HG02642 (cell line): ENCODE data around the gene ZCCHC14.

Experiments
- ATAC-seq: cut with Tn5 transposase; IDR thresholded peaks from one replicate; pipeline ENCODE4 v1.9.1; 2021; ENCODE audit warnings: mild to moderate bottlenecking; ENCODE audit not compliant: unreplicated experiment, poor library complexity

The ZCCHC14 gene

GRCh38 chr16:87492721-87493607, at the start of gene ZCCHC14:
Gene ZCCHC14, minus strand, starts transcription at chr16:87493024. Its CDS starts 786 bp downstream, at chr16:87492238.
- ATAC-seq: peak; percentile 91

- no peak for ATAC-seq
These were observed 49.0 kb upstream of the ZCCHC14 start for GRCh38 chr16:87541872-87542234.

DNA sequence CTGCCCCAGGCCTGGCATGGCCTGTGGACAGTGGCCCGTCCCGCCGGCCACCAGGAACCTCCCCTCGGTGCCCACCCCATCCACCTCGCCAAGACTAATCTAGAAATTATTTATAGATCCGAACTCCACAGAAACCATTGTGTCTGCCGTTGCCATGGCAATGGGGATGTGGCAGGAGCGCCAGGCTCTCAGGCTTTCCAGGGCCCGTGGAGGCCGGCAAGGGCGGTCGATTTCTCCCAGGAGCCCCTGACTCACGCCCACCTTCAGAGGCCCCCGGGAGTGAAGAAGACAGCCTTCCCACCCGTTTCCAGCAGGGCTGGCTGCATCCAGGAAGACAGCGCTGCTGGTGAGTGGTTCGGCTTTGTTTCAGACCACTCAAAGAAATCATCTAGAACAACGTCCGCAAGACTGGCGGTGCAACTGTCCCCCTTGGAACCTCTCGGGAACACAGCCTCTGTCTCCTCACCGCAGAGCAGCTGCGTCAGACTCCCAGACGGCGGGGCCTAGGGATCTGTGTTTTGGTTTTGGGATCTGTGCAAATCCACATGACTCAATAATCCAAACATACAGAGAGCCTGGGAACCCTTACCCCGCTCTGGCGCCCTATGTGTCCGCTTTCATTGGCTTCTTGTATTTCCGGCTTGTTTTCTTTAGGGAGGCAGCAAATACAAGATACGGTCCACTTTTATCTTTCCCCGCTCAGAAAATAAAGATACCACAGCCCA, 48.5 kb upstream of the ZCCHC14 start:
- no peak for ATAC-seq

DNA sequence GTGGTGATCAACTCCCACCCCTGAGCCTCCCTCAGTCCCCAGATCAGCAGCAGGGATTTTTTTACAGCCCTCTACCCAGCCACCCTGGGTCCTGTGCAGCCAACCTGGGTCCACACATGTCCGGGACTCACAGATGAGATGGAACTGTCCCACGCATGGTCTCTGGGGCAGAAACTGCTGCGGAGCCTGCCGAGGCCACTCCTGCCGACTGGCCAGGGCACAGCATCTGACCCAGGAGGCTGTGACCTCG, 48.0 kb upstream of the ZCCHC14 start:
- no peak for ATAC-seq

GRCh38 chr16:87540072-87540896, 47.5 kb upstream of the ZCCHC14 start:
- no peak for ATAC-seq

GRCh38 chr16:87539113-87539512, 46.3 kb upstream of the ZCCHC14 start:
- ATAC-seq: no peak

- no peak for ATAC-seq
These were observed 45.8 kb upstream of the ZCCHC14 start for GRCh38 chr16:87538594-87538993.

DNA sequence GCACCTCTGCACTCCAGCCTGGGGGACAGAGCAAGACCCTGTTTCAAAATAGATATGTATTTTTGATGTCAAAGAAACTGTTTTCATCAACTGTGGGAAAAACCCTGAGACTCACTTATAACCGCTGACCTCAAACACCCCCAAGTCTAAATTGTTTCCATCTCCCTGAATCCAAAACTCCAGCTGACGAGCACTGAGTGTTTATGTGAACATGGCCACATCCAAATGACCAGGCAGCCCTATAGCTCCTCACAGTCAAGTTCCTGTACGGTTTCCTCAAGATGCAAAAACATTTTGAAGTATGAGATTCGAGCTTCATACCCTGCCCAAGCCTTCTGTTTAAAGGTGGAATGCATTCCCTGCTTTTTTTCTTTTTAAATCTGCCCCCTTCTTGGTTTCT, 45.3 kb upstream of the ZCCHC14 start:
- no peak for ATAC-seq

- no peak for ATAC-seq
These were observed 43.9 kb upstream of the ZCCHC14 start for GRCh38 chr16:87536795-87537142.

DNA sequence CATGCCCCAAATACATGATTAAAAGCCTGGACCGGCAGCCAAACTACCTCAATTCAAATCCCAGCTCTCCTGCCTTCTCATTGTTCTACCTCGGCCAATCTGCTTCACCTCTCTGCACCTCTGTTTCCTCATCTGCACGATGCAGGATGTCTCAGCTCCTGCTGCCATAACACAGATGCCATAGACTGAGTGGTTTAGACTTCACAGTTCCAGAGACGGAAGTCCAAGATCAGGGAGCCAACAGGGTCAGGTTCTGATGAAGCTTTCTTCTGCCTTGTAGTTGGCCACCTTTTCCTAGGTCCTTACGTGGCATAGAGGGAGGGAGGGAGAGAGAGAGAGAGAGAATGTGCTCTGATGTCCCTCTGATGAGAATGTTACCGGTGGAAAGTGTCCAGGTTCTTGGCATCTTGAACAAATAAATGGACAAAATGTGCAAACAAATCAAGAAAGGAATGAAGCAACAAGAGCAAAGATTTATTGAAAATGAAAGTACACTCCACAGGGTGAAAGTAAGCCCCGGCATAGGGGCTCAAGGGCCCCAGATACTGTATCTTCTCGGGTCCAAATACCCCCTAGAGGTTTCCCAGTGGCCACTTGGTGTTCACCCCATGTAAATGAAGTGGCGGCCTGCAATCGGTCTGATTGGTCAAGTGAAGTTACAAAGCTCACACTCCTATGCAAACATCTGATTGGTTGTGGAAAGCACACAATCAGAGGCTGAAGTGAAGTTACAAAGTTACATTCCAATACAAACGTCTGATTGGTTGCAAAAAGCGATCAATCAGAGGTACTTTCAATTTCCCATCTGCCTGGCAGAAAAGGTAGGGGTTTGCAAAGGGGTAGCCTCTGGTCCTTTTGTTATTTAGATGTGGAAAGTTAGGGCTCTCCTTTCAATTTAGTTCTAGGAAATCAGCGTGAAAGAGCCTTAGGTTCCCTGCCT, 43.3 kb upstream of the ZCCHC14 start:
- no peak for ATAC-seq

DNA sequence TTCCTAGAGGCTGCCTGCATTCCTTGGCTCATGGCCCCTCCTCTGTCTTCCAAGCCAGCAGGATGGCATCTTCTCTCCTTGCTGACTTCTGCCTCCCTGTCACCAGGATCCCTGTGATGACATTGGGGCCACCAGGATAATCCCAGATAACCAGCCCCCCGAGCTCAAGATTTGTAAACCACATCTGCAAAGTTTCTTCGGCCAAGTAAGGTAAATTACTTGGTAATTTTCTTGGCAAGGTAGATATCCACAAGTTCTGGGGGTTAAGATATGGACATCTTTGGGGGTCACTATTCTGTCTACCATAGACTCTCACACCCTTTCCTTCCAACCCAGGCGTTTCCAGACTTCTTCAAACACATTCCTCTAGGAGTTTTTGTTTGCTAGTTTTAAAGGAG, 42.6 kb upstream of the ZCCHC14 start:
- ATAC-seq: no peak

DNA sequence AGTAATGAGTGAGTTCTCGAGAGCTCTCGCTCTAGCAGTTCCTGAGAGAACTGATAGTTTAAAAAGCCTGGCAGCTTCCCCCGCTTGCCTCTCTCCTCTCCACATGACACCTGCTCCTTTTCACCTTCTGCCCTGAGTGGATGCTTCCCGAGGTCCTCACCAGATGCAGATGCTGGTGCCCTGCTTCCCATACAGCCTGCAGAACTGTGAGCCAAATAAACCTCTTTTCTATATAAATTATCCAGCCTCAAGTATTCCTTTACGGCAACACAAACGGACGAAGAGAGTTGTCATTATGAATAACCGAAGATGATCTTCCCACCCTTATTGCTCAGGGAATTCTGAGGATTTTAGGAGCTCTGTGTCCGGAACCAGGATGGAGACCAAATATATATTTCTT, 41.9 kb upstream of the ZCCHC14 start:
- no peak for ATAC-seq

GRCh38 chr16:87534030-87534653, 41.3 kb upstream of the ZCCHC14 start:
- no peak for ATAC-seq

DNA sequence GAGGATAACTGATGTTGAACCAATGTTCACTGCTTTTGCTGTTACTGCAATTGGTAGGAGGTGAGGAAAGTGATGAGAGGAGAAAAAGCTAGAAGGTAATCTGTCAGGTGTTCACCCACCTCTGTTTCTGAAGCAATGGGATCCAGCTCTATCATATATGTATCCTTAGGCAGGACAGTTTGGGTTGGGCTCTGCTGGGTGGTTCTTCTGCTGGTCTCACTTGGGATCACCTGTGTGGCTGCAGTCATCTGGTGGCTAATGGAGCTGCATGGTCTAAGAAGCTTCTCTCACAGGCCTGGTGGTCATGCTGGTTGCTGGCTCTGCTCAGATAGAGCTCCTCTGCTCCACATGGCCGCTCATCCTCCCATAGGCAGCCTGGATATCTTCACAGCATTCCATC, 40.2 kb upstream of the ZCCHC14 start:
- no peak for ATAC-seq

GRCh38 chr16:87531418-87531817, 38.6 kb upstream of the ZCCHC14 start:
- ATAC-seq: no peak

- ATAC-seq: no peak
These were observed 36.1 kb upstream of the ZCCHC14 start for GRCh38 chr16:87528690-87529579.

- no peak for ATAC-seq
These were observed 34.4 kb upstream of the ZCCHC14 start for GRCh38 chr16:87527055-87527724.

DNA sequence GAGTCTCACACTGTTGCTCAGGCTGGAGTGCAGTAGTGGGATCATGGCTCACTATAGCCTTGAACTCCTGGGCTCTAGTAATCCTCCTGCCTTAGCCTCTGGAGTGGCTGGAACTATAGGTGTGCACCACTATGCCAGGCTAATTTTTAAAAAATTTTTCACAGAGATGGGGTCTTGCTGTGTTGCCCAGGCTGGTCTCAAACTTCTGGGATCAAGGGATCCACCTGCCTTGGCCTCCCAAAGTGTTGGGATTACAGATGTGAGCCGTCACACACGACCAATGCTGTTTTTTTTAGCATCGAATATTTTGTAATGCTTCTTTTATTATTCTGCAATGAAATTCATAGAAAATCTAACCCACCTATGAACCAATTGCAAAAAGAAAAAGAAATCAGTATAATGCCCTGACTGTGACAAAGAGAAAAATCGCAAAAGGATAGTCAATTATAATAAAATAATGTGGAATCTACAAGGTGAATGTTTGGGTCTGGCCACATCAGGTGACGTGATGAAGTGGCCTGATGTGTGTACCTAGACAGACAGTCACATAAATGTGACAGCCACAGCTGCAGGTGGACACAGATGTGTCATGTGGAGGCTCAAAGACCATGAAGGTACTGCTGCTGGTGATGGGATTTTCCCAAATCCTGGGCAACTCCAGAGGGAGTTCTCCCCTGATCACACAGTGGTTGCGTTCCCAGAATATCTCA, 33.6 kb upstream of the ZCCHC14 start:
- ATAC-seq: no peak
